HTR-8/SVneo (cell line): ENCODE results near the gene ANKRD22.
"Not testable (repeated sequence)": the region's sequence is repeated elsewhere in the genome, so short reads cannot be mapped to it uniquely, and the experiment has no call there.

Experiments used
- DNase-seq: peaks from one replicate; pipeline ENCODE4 v3.0.0; 2011; ENCODE audit warnings: low spot score, mixed read lengths; ENCODE audit not compliant: insufficient read length
- FAIRE-seq: peaks from 2 replicates; lab custom pipeline; 2011; peaks lifted over from hg19 to GRCh38; lab: Jason Lieb, UNC

The ANKRD22 gene

DNA sequence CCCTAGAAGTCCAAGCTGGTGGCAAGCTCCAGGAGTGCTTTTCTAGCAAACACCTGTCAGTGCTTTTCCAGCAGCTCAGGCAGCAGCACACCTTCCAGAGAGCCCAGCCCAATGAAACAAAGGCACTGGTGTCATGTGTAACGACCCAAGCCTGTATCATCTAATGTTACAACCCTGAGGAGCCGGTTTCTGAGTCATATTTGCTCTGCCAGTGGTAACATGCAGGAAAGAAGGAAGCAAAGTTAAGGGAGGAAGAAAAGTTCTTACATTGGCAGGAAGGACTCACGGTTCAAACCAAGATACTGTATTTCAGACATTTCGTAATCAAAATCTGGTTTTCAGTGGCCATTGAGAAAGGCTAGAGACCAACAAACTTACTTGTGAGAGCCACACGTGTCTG is at the start of gene ANKRD22:
Gene ANKRD22, minus strand, starts transcription at position 139 of the 400 bp plus-strand sequence. CDS start 237 bp downstream, outside the sequence.
- DNase-seq (peak; percentile 6), FAIRE-seq (no peak)

DNA sequence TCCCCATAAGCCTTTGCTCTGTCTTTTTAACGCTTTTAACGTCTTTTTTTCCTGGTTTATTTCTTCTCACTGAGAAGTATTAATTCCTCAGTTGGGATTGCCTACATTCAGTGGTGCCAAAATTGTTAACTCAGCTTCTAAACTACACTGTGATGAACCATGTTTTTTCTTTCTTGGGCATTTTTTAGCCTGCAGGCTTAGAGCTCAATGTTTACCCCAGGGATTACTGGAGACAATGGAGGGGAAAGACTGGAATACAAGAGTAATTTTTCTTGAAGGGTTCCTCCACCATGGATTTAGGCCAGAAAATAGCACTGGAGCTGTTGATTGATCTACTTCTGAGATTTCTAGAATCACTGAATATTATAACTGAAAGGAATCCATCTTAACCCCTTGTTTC is 48.2 kb upstream of the ANKRD22 start:
- DNase-seq (no peak), FAIRE-seq (no peak)

- DNase-seq (no peak), FAIRE-seq (no peak)
Observed at GRCh38 chr10:88898727-88899126, 47.1 kb upstream of the ANKRD22 start.

DNA sequence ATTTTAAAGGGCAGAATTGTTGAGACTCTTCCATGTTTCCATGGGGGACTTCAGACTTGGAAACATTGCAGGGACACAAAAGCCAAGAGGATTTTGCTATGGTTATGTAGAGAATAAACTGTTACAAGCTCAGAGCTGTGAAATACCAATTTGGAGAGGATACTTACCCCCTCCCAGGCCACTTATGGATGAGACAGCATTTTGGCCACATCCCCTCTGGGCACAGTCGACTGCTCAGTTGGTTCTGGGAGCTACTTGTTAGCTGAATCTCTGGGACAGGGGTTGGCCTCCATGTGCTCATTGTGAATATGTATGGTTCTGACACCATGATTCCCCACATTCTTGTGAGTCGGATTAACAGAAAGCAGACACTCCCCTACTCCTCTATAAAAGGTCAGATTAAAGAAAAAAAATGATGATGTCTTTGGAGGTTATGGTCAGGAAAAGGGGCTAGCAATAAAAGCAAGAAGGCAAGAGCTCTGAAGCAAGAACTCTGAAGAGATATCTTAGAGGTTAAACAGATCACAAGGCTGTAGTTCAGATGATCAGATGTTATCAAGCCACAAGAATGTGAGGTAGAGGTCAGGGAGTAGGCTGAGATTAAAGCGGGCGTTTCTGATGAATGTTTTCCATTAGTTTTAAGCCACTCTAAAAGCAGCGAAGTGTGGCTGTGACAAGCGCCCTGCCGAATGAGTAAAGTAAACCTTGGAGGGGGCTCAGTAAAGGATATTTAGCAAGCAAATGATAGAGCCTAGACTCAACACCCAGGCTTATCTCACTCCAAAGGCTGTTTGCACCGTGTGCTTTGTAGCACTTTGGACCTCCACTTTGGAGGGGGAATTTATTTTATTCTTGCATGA is 45.6 kb upstream of the ANKRD22 start:
- no peak for DNase-seq
- no peak for FAIRE-seq

GRCh38 chr10:88896372-88896993 is 44.8 kb upstream of the ANKRD22 start:
- FAIRE-seq, result no peak
- DNase-seq, result no peak

DNA sequence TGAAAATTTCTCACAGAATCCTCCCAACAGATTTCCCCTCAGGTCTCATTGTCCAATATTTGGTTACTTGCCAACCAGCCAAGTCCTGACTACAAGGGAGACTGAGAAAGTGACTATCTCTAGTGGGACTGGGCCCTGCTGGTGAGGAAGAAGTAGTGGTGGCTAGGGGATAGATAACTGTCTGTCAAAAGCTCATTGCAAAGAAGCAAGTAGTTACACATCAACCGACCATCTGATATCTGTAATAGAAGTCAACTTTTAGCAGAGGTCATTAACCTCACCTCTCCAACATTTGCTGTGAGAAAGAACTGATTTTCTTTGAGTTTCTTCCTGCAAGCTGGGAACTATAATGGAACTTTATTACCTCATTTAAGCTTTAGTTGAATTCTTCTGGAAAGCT is 43.6 kb upstream of the ANKRD22 start:
- FAIRE-seq (no peak), DNase-seq (no peak)

- DNase-seq (no peak), FAIRE-seq (no peak)
Observed at GRCh38 chr10:88893611-88894010, 42.0 kb upstream of the ANKRD22 start.

GRCh38 chr10:88892222-88892967 is 40.8 kb upstream of the ANKRD22 start:
- DNase-seq, result no peak
- FAIRE-seq, result no peak

GRCh38 chr10:88890681-88891381 is 39.2 kb upstream of the ANKRD22 start:
- FAIRE-seq (no peak), DNase-seq (no peak)

DNA sequence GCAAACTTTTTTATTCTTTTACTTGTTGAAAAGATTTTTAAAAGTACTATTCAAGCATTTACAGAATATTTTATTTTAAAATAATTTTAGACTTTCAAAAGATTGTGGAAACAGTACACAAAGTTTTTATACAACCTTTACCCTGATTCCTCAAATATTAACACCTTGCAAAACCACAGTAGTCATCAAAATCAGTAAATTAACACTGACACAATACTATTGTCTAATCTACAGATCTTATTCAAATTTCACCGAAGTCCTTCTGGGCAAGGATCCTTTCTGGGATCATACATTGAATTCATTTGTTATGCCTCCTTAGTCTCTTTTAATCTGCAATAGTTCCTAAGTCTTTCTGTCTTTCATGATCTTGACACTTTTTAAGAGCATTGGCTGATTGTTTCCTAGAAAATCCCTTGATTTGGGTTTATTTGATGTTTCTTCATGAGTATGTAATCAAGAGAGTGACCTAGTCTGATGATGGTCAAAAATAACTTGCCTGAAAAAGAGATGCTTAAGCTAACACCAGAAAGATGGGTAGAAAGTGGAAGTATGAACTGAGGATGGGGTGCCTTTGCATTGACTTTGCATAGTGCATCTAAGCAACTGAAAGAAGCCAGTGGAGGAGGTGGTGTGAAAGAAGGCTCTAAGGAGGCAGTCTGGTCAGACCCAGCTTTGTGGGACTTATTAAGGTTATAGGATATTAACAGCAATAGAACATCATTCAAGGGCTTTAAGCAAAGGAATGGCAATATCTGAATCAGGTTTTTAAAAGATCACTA is 38.1 kb upstream of the ANKRD22 start:
- FAIRE-seq (no peak), DNase-seq (no peak)

DNA sequence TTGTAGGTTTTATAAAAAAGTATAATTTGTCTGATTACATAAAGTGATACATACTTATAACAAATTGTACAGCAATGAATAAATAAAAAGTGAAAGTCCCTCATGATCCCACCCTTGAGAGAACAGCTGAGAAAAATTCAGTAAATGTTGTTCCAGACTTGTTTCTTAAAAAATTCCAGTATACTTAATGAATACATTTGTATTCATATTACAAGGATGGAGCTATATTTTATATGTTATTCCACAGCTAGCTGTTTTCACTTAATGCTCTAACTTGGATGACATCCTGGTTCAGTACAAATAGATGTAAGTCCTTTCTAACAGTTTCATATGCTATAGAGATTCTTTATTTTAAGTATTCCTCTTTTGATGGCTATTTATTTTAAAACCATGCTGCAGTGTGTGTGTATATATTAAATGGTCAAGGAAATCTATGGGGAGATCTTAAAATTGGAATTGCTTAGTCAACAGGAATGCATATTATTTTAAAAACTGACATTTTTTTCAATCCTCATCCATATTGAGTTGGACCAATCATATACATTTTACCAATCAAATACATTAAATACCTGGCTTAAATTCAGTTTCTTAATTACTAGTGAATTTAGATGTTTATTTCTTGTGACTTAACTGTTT is 37.3 kb upstream of the ANKRD22 start:
- DNase-seq (no peak), FAIRE-seq (no peak)

DNA sequence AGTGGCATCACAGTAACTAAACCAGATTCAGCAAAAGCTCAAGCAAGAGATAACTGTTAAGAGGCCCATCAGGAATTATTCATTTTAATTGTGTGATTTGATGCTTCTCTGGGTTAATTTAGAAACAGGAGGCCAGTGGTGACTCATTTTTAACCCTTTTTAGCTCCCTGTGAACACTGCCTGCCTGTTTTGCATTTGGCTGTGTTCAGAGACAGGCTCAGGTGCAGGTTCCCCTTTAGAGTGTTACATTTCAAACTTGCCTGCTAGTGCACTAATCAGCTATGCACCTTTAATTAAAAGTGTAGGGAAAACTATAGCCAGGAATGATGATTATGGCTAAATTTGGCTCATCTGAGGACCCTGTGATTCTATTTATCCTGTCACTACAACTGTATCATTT is 34.9 kb upstream of the ANKRD22 start:
- DNase-seq (no peak), FAIRE-seq (no peak)

DNA sequence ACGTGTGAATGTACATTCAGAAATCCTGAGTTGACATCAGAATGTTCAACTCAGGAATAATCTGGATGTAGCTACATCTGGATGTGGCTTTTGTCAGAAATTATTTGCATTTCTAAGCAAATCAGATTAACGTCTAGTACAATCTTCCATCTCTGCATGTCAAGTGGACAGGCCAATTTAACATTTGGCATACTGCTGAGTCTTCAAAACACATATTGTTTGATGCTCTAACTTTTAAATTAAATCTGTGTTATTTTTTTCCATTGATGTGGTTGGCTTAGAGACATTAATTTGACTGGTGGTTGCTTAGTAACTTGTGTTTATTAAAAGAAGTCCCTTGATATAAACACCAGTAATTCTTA is 31.8 kb upstream of the ANKRD22 start:
- FAIRE-seq (no peak), DNase-seq (no peak)

DNA sequence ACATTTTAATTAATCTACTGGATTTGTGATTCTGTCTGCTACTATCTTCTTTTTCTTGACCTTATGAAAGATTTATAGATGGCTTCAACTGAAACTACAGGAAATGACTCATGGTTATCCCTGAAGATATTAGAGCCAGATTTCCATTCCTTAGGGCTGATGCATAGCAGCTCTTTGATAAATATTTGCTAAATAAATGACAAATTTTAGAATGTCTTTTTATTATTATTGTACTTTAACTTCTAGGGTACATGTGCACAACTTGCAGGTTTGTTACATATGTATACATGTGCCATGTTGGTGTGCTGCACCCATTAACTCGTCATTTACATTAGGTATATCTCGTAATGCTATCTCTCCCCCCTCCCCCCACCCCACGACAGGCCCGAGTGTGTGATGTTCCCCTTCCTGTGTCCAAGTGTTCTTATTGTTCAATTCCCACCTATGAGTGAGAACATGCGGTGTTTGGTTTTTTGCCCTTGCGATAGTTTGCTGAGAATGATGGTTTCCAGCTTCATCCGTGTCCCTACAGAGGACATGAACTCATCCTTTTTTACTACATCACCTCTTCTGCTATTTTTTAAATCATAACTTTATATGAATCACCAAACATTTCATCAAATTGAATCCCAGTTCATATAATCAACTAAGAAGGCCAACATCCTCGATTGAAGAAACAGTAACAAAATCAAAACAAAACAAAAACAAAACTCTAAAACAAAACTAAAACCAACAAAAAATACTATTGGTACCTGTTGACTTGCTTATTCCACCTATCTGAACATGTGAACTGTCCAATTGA is 31.2 kb upstream of the ANKRD22 start:
- FAIRE-seq, result not testable (repeated sequence)
- DNase-seq, result peak; percentile 48

- no peak for FAIRE-seq
- no peak for DNase-seq
Observed at GRCh38 chr10:88881922-88882645, 30.4 kb upstream of the ANKRD22 start.

- DNase-seq (no peak), FAIRE-seq (no peak)
Observed at GRCh38 chr10:88881320-88881719, 29.7 kb upstream of the ANKRD22 start.

GRCh38 chr10:88880282-88881076 is 28.8 kb upstream of the ANKRD22 start:
- peak; percentile 49 for DNase-seq
- FAIRE-seq, result peak; percentile 94
